OCI-LY7 (cell line): ENCODE data around the gene FBLN1.

Experiments used
- CTCF ChIP-seq: fragments of 200-600 bp; sonication (generic); conservative IDR thresholded peaks from 2 replicates; pipeline ENCODE4 v1.5.1; 2014; ENCODE audit warnings: mild to moderate bottlenecking, antibody characterized with exemption, low read length, moderate library complexity, mixed read lengths
- EZH2phosphoT487 ChIP-seq: fragments of 200-600 bp; sonication (generic); IDR thresholded peaks from 2 replicates; pipeline ENCODE4 v1.6.1; 2018; ENCODE audit warnings: low read depth, borderline replicate concordance, mild to moderate bottlenecking, mixed run types, antibody characterized with exemption, low read length, moderate library complexity, mixed read lengths

DNA sequence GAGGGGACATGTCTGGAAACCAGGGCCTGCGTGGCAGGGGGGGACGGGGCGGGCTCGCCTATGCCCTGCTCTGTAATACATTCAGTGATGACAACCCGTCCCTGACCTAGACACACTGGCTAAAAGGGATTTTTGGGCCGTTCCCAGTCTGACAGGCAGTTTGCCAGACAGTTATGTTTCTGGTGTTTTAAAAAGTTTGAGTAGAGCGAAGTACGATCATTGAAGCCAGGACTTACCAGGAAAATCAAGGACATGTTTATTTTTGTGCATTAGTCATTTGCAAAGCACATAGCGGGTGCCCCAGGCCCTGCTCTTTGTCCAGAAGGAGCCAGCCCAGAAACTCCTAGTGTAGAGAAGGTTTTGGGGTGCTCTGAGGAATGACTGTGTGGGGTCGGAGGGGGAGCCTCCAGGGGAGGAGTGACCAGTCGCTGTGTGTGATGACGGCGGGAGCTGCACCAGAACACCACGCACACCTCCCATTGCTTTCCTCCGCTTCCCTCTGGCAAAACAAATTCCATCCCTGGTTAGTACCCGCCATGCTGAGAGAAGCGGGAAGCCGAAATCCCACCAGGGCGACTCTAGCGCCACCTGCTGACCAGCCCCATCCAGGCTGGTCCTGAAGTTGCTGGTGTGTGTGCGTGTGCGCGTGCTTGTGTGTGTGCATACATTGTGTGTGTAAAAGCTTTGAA lies 50.8 kb downstream of the FBLN1 start:
- peak; percentile 92 for TF ChIP-seq CTCF
- no peak for TF ChIP-seq EZH2phosphoT487
